Activated CD8-positive, alpha-beta memory T cell treated with anti-CD3 and anti-CD28 coated beads for 4 hours (primary cell): Measurements from ENCODE around the gene ETV2.
"Not testable (repeated sequence)": the region's sequence is repeated elsewhere in the genome, so short reads cannot be mapped to it uniquely, and the experiment has no call there.

Source experiments
- DNase-seq, 2 donors: peaks; one replicate each; pipeline ENCODE4 v3.0.0-alpha.2; 2020; ENCODE audit warnings: low read depth in 2 of 2

ETV2 gene

DNA sequence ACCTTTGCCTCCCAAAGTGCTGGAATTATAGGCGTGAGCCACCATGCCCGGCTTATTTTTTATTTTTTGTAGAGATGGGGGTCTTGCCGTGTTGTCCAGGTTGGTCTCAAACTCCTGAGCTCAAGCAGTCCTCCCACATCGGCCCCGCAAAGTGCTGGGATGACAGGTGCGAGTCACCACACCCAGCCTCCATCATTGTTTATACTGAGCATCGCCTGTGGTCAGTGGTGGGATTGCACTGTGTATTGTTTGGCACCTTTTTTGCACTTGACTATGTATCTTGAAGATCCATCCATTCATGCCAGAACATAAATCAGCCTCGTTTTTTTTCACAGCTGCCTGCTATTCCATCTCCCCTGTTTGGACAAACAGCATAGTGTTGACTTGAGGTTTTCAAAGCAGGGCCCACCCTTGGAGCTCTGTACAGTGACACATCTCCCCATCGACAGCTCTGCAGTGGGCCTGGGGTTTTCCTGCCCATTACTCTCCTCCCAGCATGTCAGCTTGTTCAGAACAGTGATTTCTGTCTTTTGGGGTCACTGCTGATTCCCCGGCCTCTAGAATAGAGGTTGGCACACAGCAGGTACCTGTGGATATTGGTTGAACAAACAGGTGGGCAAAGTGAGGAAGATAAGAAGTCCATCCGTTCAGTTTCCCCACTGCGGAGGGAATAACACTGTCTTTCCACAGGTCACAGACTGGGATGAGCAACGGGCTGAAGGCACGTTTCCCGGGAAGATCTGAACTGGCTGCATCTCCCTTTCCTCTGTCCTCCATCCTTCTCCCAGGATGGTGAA is 16.6 kb downstream of the ETV2 start:
- no peak for DNase-seq

DNA sequence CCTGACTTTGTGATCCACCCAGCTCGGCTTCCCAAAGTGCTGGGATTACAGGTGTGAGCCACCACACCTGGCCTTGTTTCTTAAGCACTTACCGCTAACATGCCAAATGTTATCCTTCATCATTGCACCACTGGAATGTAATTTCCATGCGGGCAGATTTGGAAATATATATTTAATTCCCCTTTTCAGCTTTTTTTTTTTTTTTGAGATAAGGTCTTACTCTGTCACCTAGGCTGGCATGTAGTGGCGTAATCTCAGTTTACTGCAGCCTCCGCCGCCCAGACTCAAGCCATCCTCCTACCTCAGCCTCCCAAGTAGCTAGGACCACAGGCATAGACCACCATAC is 20.4 kb downstream of the ETV2 start:
- no peak for DNase-seq

DNA sequence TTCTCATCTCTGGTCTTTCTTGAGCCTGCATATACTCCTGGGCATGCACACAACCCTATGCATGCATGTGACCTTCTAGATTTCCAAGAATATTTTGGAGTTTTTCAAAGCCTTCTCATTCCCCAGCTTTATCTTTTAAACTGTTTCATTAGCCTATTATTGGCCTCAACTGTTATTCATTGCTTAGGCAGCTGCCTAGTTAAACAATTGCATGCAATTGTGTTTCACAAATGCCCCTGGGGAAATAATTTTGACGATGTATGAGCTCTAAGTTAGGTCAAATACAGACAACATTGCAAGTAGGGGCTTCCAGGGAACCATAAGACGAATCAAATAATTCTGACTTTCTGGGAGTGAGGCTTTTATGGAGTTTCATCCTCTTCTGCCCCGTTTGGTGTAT is 22.4 kb downstream of the ETV2 start:
- DNase-seq = no peak

DNA sequence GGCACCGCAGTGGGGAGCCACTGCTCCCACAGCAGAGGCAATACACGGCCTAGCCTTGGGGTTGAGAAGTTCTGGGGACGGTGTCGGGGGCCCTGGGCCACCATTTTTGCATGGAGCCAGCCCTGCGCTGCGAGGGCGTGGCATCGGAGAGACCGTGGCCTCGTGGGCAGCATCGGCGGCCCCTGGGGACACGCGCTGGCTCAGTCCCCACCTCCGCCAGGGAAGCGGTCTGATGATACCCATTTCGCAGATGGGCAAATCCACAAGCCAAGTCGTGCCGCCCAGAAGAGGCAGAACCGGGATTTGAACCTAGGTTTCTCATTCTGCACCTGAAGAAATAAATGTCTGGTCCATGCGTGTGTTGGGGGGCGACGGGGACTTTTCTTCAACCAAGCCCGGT is 23.6 kb downstream of the ETV2 start:
- no peak for DNase-seq

DNA sequence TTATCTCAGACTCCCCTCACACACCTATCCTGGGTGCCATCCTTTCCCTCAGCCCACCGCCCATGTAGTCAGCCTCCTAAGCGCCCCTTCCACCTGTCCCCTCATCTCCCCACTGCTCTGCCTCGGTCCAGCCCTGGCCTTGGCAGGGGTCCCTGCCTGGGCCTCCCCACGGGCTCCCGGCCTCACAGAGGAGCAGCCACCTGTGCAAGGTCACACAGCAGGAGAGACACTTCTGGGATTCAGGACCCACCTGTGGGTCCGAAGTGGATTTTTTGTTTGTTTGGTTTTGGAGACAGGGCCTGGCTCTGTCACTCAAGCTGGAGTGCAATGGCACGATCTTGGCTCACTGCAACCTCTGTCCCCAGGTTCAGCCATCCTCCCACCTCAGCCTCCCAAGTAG is 24.1 kb downstream of the ETV2 start:
- no peak for DNase-seq

DNA sequence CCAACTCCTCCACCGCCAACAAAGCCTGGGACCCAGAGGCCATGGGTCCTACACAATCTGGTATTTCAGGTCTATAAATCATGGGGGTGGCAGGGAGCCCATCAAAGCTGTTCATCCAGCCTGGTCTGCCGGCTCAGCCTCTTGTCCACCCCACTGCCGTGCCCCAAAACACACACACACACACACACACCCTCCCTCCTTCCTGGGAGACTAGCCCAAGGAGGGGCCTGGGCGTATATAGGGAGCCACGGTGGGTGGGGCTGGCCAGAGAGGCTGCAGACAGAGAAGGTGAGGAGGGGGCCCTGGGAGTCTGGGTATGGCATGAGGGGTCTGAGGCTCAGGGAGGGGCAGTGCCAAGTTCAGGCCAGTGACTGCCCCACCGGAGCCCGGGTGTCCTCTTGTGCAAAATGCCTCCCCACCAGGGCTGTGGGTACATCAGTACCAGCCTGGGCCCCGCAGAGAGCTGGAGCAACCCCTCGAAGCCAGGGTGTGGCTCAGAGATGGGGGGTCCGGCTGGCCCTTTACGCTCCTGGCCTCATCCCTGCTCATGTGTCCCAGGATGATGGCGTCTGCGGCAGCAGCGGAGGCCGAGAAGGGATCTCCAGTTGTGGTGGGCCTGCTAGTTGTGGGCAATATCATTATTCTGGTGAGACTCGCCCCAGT is 24.8 kb downstream of the ETV2 start, which contains the start of gene UPK1A:
TSS of gene UPK1A (plus strand) at position 267 of the 663 bp plus-strand sequence. CDS start at position 563, 296 bp downstream.
- DNase-seq = no peak

DNA sequence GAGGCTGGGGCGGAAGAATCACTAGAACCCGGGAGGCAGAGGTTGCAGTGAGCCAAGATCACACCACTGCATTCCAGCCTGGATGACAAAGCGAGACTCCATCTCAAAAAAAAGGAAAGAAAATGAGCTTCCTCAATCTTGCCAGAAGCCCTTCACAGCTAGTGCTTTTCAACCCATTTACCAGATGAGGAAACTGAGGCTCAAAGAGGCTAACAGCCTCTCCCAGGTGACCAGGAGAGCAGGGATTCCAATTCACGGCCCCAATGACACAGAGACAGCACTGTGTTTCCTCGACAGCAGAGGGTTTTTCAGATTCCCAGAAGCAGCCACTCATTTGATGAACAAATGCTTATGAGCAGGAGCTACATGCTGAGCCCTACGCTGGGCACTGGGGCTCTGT is 28.0 kb downstream of the ETV2 start:
- no peak for DNase-seq

DNA sequence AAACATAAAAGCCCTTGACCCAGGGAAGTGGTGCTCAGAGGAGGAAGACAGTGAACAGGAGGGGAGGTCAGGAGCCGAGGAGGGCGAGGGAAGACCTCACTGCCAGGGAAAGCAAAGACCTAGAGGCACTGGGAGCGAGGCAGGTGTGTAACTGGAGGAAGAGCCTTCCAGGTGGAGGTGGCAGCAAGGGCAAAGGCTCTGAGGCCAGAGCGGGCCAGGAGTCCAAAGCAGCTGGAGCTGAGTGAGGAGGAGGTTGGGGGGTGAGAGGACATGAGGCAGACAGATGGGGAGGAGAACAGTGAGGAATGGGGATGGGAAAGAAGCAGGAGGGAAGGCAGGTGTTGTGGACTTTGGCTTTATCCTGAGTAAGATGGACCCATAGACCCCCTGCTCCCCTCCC is 28.4 kb downstream of the ETV2 start:
- DNase-seq = no peak

DNA sequence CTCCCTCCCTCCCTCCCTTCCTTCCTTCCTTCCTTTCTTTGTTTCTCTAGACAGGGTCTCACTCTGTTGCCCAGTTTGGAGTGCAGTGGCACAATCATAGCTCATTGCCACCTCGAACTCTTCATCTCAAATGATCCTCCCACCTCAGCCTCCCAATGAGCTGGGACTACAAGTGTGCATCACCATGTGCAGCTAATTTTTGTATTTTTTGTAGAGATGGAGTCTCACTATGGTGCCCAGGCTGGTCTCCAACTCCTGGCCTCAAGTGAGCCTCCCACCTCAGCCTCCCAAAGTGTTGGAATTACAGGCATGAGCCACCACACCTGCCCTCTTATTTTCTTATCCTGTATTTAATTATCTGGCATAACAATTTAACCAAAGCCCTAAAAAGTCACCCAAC is 29.1 kb downstream of the ETV2 start:
- DNase-seq = no peak

DNA sequence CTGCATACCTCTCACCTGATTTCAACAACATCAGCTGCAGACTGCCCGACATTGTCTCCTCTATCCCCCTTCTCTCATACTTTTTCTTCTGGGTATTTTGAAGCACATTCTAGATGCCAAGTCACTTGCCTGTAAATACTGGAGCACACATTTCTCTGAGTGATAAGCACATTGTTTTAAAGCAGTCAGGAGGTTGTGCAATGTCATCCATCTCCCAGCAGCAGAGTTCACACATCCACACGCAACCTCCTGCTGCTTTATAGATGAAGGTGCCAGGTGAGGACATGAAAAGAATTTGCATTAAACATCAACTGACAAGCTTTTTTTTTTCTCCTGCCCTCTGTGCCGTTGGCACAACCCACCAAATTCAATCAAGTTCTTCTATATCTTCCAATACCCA is 30.3 kb downstream of the ETV2 start:
- no peak for DNase-seq

DNA sequence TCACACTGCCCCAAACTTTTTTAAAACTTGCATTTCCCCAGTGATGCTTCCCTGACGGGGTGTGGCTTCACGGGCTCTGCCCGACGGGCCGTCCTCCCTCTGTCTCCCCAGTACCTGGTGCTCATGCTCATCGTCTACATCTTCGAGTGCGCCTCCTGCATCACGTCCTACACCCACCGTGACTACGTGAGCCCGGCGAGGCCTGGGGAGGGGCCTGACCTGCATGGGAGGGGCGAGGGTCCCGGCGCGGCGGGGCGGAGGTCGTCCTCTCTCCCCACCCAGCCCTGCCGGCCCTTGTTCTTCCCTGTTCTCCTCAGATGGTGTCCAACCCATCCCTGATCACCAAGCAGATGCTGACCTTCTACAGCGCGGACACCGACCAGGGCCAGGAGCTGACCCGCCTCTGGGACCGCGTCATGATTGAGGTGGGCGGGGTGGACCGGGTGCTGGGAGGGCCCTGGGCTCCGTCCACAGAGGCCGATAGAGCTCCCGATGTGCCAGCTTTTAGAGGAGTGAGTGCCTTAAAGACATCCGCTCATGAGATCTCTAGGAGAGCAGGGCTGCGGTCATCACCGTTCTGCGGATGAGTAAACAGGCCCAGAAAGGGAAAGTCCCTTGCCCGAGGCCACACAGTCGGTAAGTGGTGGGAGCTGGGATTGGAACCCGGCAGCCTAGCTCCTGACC is 31.7 kb downstream of the ETV2 start:
- DNase-seq = peak in 1 of 2 donors; percentile 7

DNA sequence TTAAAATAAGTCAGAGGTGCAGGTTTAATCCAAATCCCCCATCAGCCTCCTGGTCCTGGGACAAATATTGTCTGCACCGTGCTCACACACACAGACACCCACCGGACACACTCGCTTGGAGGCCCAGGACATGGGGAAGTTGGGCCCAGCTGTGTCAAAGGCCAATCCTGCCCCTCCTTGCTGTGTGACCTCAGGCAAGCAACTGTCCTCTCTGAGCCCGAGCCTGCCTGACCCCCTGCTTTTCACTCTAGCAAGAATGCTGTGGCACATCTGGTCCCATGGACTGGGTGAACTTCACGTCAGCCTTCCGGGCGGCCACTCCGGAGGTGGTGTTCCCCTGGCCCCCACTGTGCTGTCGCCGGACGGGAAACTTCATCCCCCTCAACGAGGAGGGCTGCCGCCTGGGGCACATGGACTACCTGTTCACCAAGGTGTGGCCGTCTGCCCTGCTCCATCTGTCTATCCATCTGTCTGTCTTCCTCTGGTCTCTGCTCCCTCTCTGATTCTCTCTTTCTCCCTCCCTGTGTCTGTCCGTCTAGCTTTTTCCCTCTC is 34.1 kb downstream of the ETV2 start:
- DNase-seq = no peak

DNA sequence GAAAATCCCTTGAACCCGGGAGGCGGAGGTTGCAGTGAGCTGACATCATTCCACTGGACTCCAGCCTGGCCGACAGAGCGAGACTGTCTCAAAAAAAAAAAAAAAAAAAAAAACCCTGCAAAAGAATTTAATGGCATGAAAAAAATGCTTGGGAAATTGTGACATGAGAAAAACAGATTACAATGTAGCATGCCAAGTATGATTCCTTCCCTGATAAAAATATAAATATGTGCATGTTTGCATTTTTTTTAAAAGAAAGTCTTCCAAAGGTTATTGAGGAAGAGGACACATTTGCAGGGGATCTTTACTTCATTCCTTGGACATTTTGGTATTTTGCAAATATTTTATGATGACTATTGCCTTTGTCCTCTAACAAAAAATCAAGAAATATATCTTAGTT is 48.3 kb downstream of the ETV2 start:
- no peak for DNase-seq

DNA sequence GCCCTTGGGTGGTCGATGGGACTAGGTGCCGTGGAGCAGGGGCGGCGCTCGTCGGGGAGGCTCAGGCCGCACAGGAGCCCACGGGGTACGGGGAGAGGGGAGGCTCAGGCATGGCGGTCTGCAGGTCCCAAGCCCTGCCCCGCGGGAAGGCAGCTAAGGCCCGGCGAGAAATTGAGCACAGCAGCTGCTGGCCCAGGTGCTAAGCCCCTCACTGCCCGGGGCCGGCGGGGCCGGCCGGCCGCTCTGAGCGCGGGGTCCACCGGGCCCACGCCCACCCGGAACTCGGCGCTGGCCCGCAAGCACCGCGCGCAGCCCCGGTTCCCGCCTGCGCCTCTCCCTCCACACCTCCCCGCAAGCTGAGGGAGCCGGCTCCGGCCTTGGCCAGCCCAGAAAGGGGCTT is 49.6 kb downstream of the ETV2 start:
- not testable (repeated sequence) for DNase-seq

DNA sequence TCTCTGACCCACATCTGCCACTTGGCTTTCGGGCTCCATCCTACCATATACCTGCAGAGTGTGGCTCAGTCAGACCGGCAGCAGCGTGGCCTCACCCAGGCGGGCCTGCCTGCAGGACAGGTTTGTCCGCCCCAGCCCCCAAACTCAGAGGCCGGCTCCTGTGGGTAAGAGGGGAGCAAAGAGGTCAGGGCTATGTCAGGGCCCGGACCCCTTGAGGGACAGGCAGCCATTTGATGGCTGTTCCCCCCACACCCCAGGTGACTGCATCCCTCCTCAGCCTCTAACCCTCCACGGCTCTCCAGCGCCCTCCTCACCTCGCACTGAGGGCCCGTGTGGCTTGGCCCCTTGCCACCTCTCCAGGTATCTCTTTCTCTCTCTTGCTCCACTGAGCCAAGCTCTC is 50.5 kb downstream of the ETV2 start:
- DNase-seq = no peak

DNA sequence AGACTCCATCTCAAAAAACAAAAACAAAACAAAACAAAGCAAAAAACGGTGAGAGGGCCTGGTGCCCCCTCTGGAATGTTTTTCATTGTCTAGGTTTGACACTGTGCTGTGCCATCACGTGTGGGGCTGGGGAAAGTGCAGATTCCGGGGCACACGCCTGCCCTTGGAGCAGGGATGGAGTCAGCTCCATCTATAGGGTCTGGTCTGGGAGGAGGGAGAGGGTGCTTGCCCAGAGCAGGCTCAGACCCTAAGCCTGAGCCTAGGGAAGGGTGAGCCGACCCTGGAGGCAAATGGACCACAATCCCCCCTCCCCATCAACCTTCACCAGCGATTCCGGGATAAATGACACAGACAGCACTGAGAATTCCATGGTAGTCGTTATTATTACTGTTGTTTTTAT is 51.9 kb downstream of the ETV2 start:
- DNase-seq = no peak

DNA sequence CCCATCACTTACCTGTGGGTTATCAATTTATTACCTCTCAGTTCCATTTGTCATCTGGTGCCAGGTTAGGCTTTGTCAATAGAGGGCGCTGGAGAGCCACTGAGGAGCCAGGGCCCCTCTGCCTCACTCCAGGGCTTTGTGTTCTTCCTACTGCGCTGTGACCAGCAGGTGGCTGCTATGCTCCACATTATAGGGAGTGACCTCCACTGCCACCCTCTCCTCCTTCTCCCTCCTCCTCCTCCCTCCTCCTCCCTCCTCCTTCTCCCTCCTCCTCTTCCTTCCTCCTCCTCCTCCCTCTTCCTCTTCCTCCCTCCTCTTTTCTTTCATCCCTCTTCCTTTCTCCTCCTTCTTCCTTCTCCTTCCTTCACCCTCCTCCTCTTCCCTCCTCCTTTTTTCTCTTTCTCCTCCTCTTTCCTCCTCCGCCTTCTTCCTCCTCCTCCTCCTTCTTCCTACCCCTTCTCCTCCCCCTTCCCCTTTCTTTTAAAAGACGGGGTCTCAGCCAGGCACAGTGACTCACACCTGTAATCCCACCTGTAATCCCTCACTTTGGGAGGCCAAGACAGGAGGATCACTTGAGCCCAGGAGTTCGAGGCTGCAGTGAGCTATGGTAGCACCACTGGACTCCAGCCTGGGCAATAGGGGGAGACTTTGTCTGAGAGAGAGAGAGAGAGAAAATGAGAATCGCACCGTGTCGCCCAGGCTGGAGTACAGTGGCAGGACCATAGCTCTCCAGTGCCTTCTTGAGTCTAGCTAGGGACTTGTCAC is 52.5 kb downstream of the ETV2 start:
- DNase-seq = peak; percentile 80 to 84
